GM21367 (cell line): ENCODE data around the gene SHC1.

Experiments
- ATAC-seq: cut with Tn5 transposase; IDR thresholded peaks from one replicate; pipeline ENCODE4 v1.9.1; 2021; ENCODE audit not compliant: unreplicated experiment

SHC1 gene

GRCh38 chr1:155008015-155008941 lies 37.7 kb upstream of the SHC1 start:
- no peak for ATAC-seq

- ATAC-seq: no peak
Measured at GRCh38 chr1:155007251-155007828, 36.8 kb upstream of the SHC1 start.

GRCh38 chr1:155006601-155007101 lies 36.1 kb upstream of the SHC1 start:
- no peak for ATAC-seq

GRCh38 chr1:155005076-155006011 lies 34.8 kb upstream of the SHC1 start:
- ATAC-seq: no peak

- no peak for ATAC-seq
Measured at GRCh38 chr1:155004352-155005075, 34.0 kb upstream of the SHC1 start.

GRCh38 chr1:155003766-155004351 lies 33.3 kb upstream of the SHC1 start:
- ATAC-seq: no peak

- no peak for ATAC-seq
Measured at GRCh38 chr1:155003227-155003765, 32.7 kb upstream of the SHC1 start.

- ATAC-seq: no peak
Measured at GRCh38 chr1:155002464-155003226, 32.1 kb upstream of the SHC1 start, which contains the start of gene ZBTB7B. Gene ZBTB7B (plus strand): TSS chr1:155002802. CDS start chr1:155014661, 11,859 bp downstream.

GRCh38 chr1:155001675-155002463 lies 31.3 kb upstream of the SHC1 start:
- peak; percentile 33 for ATAC-seq

- ATAC-seq: no peak
Measured at GRCh38 chr1:155001425-155001674, 30.8 kb upstream of the SHC1 start.

- peak; percentile 24 for ATAC-seq
Measured at GRCh38 chr1:155000726-155001424, 30.3 kb upstream of the SHC1 start.

- no peak for ATAC-seq
Measured at GRCh38 chr1:155000411-155000725, 29.8 kb upstream of the SHC1 start.

GRCh38 chr1:154999571-155000410 lies 29.2 kb upstream of the SHC1 start:
- ATAC-seq: no peak

- ATAC-seq: no peak
Measured at GRCh38 chr1:154998818-154999570, 28.4 kb upstream of the SHC1 start.

- no peak for ATAC-seq
Measured at GRCh38 chr1:154998201-154998780, 27.7 kb upstream of the SHC1 start.
